ENCODE data around the gene MAGEB17.
A peak's percentile ranks its signal among the peaks of the same experiment; 100 is the strongest.
"Not testable (repeated sequence)": the region's sequence is repeated elsewhere in the genome, so short reads cannot be mapped to it uniquely, and the experiment has no call there.

The MAGEB17 gene

DNA sequence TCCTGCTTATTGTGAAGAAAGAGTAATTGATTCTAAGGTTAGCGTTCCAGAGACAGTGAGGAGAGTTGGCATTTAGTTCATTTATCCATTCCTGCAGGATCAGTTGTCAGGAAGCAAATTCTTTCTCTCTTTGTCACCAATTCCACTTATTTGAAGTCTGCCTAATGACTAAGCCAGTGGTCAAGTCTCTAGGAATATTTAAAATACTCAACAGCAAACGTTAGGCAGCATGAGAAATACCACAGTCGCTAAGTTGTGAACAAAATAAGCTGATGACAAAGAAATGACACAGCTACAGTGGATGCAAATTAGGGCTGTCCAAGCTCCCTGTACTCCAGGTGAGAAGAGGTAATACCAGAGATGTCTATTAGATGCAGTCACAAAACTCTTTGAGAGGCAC lies 6.6 kb upstream of the MAGEB17 start:
- Histone ChIP-seq H3K36me3 (ENCODE audit: control insufficient read depth, low read depth, low read length) (peaks cover 11% of the 10 kb centered on the region), H3K4me3 (ENCODE audit: low read length) (no peak overlapping the region), H3K27me3 (ENCODE audit: control insufficient read depth, insufficient read depth, low read length) (no peaks in the 10 kb centered on the region), H3K27ac (ENCODE audit: low read length) (no peak overlapping the region), H3K9ac (ENCODE audit: low read length) (no peak overlapping the region), H3K9me3 (ENCODE audit: control insufficient read depth, low read depth, low read length) (no peaks in the 10 kb centered on the region), H3K4me1 (ENCODE audit: control insufficient read depth, low read depth, low read length) (peaks cover 13% of the 10 kb centered on the region)

GRCh38 chrX:16161173-16161572 lies 6.1 kb upstream of the MAGEB17 start:
- H3K27me3 ChIP-seq (ENCODE audit: control insufficient read depth, insufficient read depth, low read length); H3K9ac ChIP-seq (ENCODE audit: low read length); H3K27ac ChIP-seq (ENCODE audit: low read length); H3K4me3 ChIP-seq (ENCODE audit: low read length); H3K36me3 ChIP-seq (ENCODE audit: control insufficient read depth, low read depth, low read length); H3K9me3 ChIP-seq (ENCODE audit: control insufficient read depth, low read depth, low read length): not testable (repeated sequence)
- peaks cover 13% of the 10 kb centered on the region for H3K4me1 ChIP-seq (ENCODE audit: control insufficient read depth, low read depth, low read length)

DNA sequence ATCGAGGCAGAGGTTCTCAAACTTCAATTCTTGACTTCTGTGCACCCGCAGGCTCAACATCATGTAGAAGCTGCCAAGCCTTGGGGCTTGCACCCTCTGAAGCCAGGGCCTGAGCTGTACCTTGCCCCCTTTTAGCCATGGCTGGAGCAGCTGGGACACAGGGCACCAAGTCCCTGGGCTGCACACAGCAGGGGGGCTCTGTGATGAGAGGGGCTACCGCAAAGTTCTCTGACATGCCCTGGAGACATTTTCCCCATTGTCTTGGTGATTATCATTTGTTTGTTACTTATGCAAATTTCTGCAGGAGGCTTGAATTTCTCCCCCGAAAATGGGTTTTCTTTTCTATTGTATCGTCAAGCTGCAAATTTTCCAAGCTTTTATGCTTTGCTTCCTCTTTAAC lies 4.9 kb upstream of the MAGEB17 start:
- Histone ChIP-seq H3K4me3 (ENCODE audit: low read length) (no peak overlapping the region), H3K27ac (ENCODE audit: low read length) (no peak overlapping the region), H3K9ac (ENCODE audit: low read length) (no peak overlapping the region), H3K36me3 (ENCODE audit: control insufficient read depth, low read depth, low read length) (no peaks in the 10 kb centered on the region), H3K27me3 (ENCODE audit: control insufficient read depth, insufficient read depth, low read length) (no peaks in the 10 kb centered on the region), H3K4me1 (ENCODE audit: control insufficient read depth, low read depth, low read length) (peaks cover 13% of the 10 kb centered on the region), H3K9me3 (ENCODE audit: control insufficient read depth, low read depth, low read length) (no peaks in the 10 kb centered on the region)

GRCh38 chrX:16164748-16165147 lies 2.5 kb upstream of the MAGEB17 start:
- Histone ChIP-seq H3K36me3 (ENCODE audit: control insufficient read depth, low read depth, low read length) (no peaks in the 10 kb centered on the region), H3K9ac (ENCODE audit: low read length) (no peak overlapping the region)

GRCh38 chrX:16171039-16171438 lies 3.8 kb downstream of the MAGEB17 start:
- Histone ChIP-seq H3K9me3 (ENCODE audit: control insufficient read depth, low read depth, low read length) (no peaks in the 10 kb centered on the region), H3K9ac (ENCODE audit: low read length) (no peak overlapping the region), H3K36me3 (ENCODE audit: control insufficient read depth, low read depth, low read length) (no peaks in the 10 kb centered on the region), H3K27ac (ENCODE audit: low read length) (no peak overlapping the region), H3K4me3 (ENCODE audit: low read length) (no peak overlapping the region), H3K27me3 (ENCODE audit: control insufficient read depth, insufficient read depth, low read length) (no peaks in the 10 kb centered on the region), H3K4me1 (ENCODE audit: control insufficient read depth, low read depth, low read length) (no peaks in the 10 kb centered on the region)

More at GRCh38 chrX:16164748-16165147, 2.5 kb upstream of the MAGEB17 start:
- Histone ChIP-seq H3K27ac (ENCODE audit: low read length) (no peak overlapping the region), H3K4me1 (ENCODE audit: control insufficient read depth, low read depth, low read length) (peaks cover 13% of the 10 kb centered on the region), H3K4me3 (ENCODE audit: low read length) (no peak overlapping the region), H3K9me3 (ENCODE audit: control insufficient read depth, low read depth, low read length) (no peaks in the 10 kb centered on the region), H3K27me3 (ENCODE audit: control insufficient read depth, insufficient read depth, low read length) (no peaks in the 10 kb centered on the region)

DNA sequence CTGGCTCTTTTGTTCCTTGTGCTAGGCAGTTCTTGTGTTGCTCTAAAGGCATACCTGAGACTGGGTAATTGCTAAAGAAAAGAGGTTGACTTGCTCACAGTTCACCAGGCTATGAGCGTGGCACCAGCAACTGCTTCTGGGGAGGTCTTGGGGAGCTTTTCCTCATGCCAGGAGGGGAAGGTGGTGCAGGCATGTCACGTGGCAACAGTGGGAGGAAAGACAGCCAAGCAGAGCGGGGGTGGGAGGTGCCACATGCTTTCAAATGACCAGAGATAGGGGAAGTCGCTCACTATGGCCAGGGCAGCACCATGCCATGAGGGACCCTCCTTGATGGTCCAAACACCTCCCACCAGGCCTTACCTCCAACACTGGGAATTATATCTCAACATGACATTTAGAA lies 4.7 kb downstream of the MAGEB17 start:
- H3K27ac ChIP-seq (ENCODE audit: low read length) = no peak overlapping the region
- H3K4me3 ChIP-seq (ENCODE audit: low read length) = no peak overlapping the region

DNA sequence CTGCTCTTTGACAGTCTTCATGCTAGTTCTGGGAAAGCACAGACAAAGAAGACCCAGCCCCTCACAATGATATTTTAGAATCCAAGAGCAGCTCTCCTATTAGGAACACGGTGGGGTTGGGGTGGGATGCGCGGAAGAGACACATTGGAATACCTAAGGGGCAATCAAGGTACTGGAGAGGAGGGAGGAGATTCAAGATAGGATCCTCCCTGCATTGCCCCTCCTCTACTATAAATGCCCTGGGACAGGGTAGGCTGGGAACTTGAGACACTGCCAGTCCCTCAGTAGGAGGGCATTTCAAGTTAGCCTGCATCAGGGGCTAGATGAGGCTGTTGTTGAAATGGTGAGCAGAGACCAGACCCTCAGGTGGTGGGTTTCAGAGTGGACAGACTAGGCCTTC lies 5.1 kb downstream of the MAGEB17 start:
- Histone ChIP-seq H3K9ac (ENCODE audit: low read length) (no peak overlapping the region), H3K9me3 (ENCODE audit: control insufficient read depth, low read depth, low read length) (no peaks in the 10 kb centered on the region), H3K27ac (ENCODE audit: low read length) (no peak overlapping the region), H3K36me3 (ENCODE audit: control insufficient read depth, low read depth, low read length) (no peaks in the 10 kb centered on the region), H3K4me3 (ENCODE audit: low read length) (no peak overlapping the region), H3K27me3 (ENCODE audit: control insufficient read depth, insufficient read depth, low read length) (no peaks in the 10 kb centered on the region), H3K4me1 (ENCODE audit: control insufficient read depth, low read depth, low read length) (peaks cover 1% of the 10 kb centered on the region)

More for the DNA sequence above, 4.7 kb downstream of the MAGEB17 start:
- H3K36me3 ChIP-seq (ENCODE audit: control insufficient read depth, low read depth, low read length) = no peaks in the 10 kb centered on the region
- no peak overlapping the region for H3K9ac ChIP-seq (ENCODE audit: low read length)
- H3K4me1 ChIP-seq (ENCODE audit: control insufficient read depth, low read depth, low read length) = no peaks in the 10 kb centered on the region
- H3K9me3 ChIP-seq (ENCODE audit: control insufficient read depth, low read depth, low read length) = no peaks in the 10 kb centered on the region
- no peaks in the 10 kb centered on the region for H3K27me3 ChIP-seq (ENCODE audit: control insufficient read depth, insufficient read depth, low read length)

DNA sequence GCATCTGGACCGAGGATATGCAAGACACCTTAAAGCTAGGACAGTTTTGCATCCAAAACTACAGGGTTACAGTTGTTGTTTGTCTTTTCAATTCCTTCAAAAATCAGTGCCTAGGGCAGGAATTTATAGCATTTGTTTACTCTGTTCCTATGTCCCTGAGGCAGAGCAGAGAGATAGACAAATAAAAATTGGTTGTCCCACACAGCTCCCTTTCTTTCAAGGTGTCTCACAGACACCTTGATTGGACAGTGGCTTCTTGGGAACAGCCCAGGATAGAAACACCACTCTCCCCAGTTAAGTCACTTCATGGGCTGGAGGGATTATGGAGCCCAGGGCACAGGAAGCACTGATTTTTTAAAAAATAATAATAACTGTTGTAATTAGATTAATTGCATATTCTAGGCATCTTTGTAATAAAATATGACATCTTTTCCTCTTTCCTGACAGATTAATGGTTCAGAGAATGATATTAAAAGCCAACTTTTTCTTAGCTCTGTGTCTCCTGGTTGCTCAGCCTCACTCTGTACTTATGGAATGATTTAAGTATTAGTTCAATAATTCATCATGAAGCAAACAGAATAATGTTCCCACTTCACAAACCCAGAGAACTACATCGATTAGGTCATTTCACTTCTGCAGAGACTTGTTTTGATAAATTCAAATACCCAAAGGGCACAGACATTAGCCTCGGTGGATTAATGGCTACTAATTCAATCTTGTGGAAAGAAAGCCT lies 8.2 kb downstream of the MAGEB17 start:
- Histone ChIP-seq H3K27ac (ENCODE audit: low read length) (no peak overlapping the region), H3K36me3 (ENCODE audit: control insufficient read depth, low read depth, low read length) (no peaks in the 10 kb centered on the region), H3K4me3 (ENCODE audit: low read length) (no peak overlapping the region), H3K4me1 (ENCODE audit: control insufficient read depth, low read depth, low read length) (peaks cover 17% of the 10 kb centered on the region), H3K9me3 (ENCODE audit: control insufficient read depth, low read depth, low read length) (no peaks in the 10 kb centered on the region), H3K27me3 (ENCODE audit: control insufficient read depth, insufficient read depth, low read length) (no peaks in the 10 kb centered on the region), H3K9ac (ENCODE audit: low read length) (no peak overlapping the region)

DNA sequence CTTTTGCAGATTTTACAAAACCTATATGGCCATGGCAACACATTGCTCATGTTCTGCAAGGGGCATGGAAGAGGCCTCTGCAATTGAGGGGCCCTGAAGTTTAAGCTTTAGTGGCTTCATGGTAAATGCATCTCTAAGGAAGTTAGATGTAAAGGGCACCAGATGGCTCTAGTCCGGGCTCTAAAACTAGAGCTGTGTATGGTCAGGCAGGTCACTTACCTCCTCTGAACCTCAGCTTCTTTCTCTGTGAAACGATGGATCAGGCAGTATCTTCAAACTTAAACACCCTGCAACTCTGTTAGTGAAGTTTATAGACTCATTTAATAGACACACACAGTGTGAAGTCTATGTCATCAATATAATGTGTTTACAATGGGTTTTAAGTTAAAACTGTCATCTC lies 10.0 kb downstream of the MAGEB17 start:
- peaks cover 17% of the 10 kb centered on the region for H3K4me1 ChIP-seq (ENCODE audit: control insufficient read depth, low read depth, low read length)
- H3K27ac ChIP-seq (ENCODE audit: low read length) = no peak overlapping the region
- H3K9ac ChIP-seq (ENCODE audit: low read length) = no peak overlapping the region
- H3K9me3 ChIP-seq (ENCODE audit: control insufficient read depth, low read depth, low read length) = no peaks in the 10 kb centered on the region
- H3K27me3 ChIP-seq (ENCODE audit: control insufficient read depth, insufficient read depth, low read length) = no peaks in the 10 kb centered on the region
- no peak overlapping the region for H3K4me3 ChIP-seq (ENCODE audit: low read length)
- H3K36me3 ChIP-seq (ENCODE audit: control insufficient read depth, low read depth, low read length) = no peaks in the 10 kb centered on the region

GRCh38 chrX:16183843-16184242 lies 16.6 kb downstream of the MAGEB17 start:
- H3K36me3 ChIP-seq (ENCODE audit: control insufficient read depth, low read depth, low read length); H3K9me3 ChIP-seq (ENCODE audit: control insufficient read depth, low read depth, low read length); H3K27me3 ChIP-seq (ENCODE audit: control insufficient read depth, insufficient read depth, low read length); H3K9ac ChIP-seq (ENCODE audit: low read length); H3K4me3 ChIP-seq (ENCODE audit: low read length); H3K27ac ChIP-seq (ENCODE audit: low read length): not testable (repeated sequence)
- H3K4me1 ChIP-seq (ENCODE audit: control insufficient read depth, low read depth, low read length) = peaks cover 28% of the 10 kb centered on the region

- H3K4me3 ChIP-seq (ENCODE audit: low read length) = no peak overlapping the region
- no peaks in the 10 kb centered on the region for H3K9me3 ChIP-seq (ENCODE audit: control insufficient read depth, low read depth, low read length)
- H3K9ac ChIP-seq (ENCODE audit: low read length) = no peak overlapping the region
Observed at GRCh38 chrX:16185725-16186136, 18.4 kb downstream of the MAGEB17 start.

GRCh38 chrX:16186380-16187007 lies 19.2 kb downstream of the MAGEB17 start:
- no peaks in the 10 kb centered on the region for H3K27me3 ChIP-seq (ENCODE audit: control insufficient read depth, insufficient read depth, low read length)
- peak overlapping the region; percentile 9 for H3K27ac ChIP-seq (ENCODE audit: low read length)
- no peak overlapping the region for H3K9ac ChIP-seq (ENCODE audit: low read length)
- no peaks in the 10 kb centered on the region for H3K36me3 ChIP-seq (ENCODE audit: control insufficient read depth, low read depth, low read length)
- peaks cover 25% of the 10 kb centered on the region for H3K4me1 ChIP-seq (ENCODE audit: control insufficient read depth, low read depth, low read length)
- H3K9me3 ChIP-seq (ENCODE audit: control insufficient read depth, low read depth, low read length) = no peaks in the 10 kb centered on the region
- no peak overlapping the region for H3K4me3 ChIP-seq (ENCODE audit: low read length)

More at GRCh38 chrX:16185725-16186136, 18.4 kb downstream of the MAGEB17 start:
- Histone ChIP-seq H3K36me3 (ENCODE audit: control insufficient read depth, low read depth, low read length) (no peaks in the 10 kb centered on the region), H3K27ac (ENCODE audit: low read length) (no peak overlapping the region), H3K27me3 (ENCODE audit: control insufficient read depth, insufficient read depth, low read length) (no peaks in the 10 kb centered on the region), H3K4me1 (ENCODE audit: control insufficient read depth, low read depth, low read length) (peaks cover 25% of the 10 kb centered on the region)
